Measurements from ENCODE around the gene PTPRA. TPM values are rescaled to one million over a fixed set of nuclear protein-coding genes. Genes with fewer than 3 reads are reported as not detected.

PTPRA gene
- total and polyA plus RNA-seq, 2 of the 8 experiments (the other 6 are each of a cell fraction or from before 2014, with no cell fraction given): 47.7 to 51.3 TPM

DNA sequence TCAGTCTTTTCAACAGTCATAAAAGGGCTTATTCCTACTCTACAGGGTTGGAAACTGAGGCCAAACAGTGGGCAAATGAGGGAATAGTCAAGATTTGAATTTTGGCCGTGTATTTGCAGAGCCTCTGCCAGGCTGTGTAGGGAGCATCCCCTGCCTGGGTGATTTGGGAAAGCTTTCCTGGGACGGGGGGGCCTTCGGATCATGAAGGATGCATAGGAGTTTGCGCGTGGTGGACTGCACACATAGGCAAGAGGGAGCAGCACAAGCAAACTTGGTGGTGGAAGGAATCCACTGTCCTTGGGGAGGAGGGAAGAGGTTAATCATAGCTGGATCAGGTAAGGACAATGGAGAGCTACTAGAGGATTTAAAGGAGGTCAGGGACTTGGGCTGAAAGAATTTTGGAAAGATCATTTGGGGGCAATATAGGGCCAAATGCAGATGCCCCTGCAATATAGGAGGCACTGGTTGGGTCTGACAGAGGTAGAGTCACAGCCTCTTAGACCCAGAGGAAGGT lies 2.5 kb downstream of the PTPRA start:
- Histone ChIP-seq H2BK15ac (ENCODE audit: low read length) (no peak overlapping the region), H3K14ac (ENCODE audit: insufficient read length) (no peak overlapping the region), H2BK5ac (ENCODE audit: low read depth, low read length) (no peak overlapping the region), H3K4me1 (replicated peaks in 1 of 4; ENCODE audit: control insufficient read depth in 3 of 4, insufficient read depth in 4 of 4, low read length in 3 of 4) (peaks cover 0 to 10% (median 4%) of the 10 kb centered on the region in 4 experiments; a peak in 6 of 7 replicates), H3K18ac (ENCODE audit: extremely low read depth, low read length) (no peak overlapping the region), H2BK120ac (replicated peaks; ENCODE audit: low read depth, low read length) (no peak overlapping the region), H3K27me3 (replicated peaks in 1 of 4; ENCODE audit: control insufficient read depth in 3 of 4, extremely low read depth in 1 of 4, insufficient read depth in 3 of 4, low read length in 3 of 4) (peaks cover 0 to 23% (median 13%) of the 10 kb centered on the region in 4 experiments; a peak in 5 of 7 replicates), H4K5ac (ENCODE audit: insufficient read length, low read depth, low read length) (no peak overlapping the region), H3K9me3 (ENCODE audit: insufficient read depth in 2 of 2, low read depth in 1 of 2, low read length in 1 of 2) (no peaks in the 10 kb centered on the region), H3K4me3 (ENCODE audit: extremely low read depth in 1 of 4, insufficient read depth in 2 of 4, low read depth in 3 of 4, low read length in 4 of 4) (no peak overlapping the region), H3K23me2 (ENCODE audit: low read depth, low read length) (peaks cover 12% of the 10 kb centered on the region), H2BK20ac (ENCODE audit: low read length) (no peak overlapping the region), H2BK12ac (ENCODE audit: low read depth, low read length) (no peak overlapping the region), H3K79me2 (ENCODE audit: control insufficient read depth in 1 of 2, insufficient read depth in 2 of 2, low read length in 2 of 2) (peaks cover 3 to 67% of the 10 kb centered on the region in 2 experiments; a peak in 3 of 4 replicates), H3K36me3 (ENCODE audit: control insufficient read depth in 2 of 4, insufficient read depth in 4 of 4, low read length in 3 of 4) (0 out of 8 replicates have a peak, but pooled peaks cover 0 to 3% (median 0%) of the 10 kb centered on the region in 4 experiments), H4K20me1 (replicated peaks in 1 of 2; ENCODE audit: control insufficient read depth in 1 of 2, insufficient read depth in 2 of 2, low read length in 2 of 2) (peaks cover 3 to 8% of the 10 kb centered on the region in 2 experiments), H3K4ac (replicated peaks; ENCODE audit: insufficient read length, low read depth, low read length) (no peak overlapping the region), H4K91ac (replicated peaks; ENCODE audit: insufficient read length, low read length) (no peak overlapping the region), H2AK5ac (ENCODE audit: low read depth, low read length) (no peak overlapping the region), H4K8ac (ENCODE audit: extremely low read depth, insufficient read depth, low read length) (no peak overlapping the region), H3K27ac (ENCODE audit: low read depth, low read length) (no peak overlapping the region), H2AFZ (ENCODE audit: low read length) (no peak overlapping the region), H3K9ac (replicated peaks in 1 of 4; ENCODE audit: extremely low read depth in 1 of 4, low read depth in 3 of 4, low read length in 3 of 4) (no peak overlapping the region), H3K56ac (replicated peaks; ENCODE audit: insufficient read length, low read depth, low read length) (no peak overlapping the region), H3K4me2 (ENCODE audit: insufficient read depth in 1 of 2, low read depth in 2 of 2, low read length in 2 of 2) (no peak overlapping the region; a peak in 1 of 4 replicates), H3K23ac (ENCODE audit: insufficient read length) (no peak overlapping the region), H3K79me1 (ENCODE audit: low read depth, low read length) (0 out of 2 replicates have a peak, but pooled peaks cover 4% of the 10 kb centered on the region)
- ChIA-PET CTCF (ENCODE audit: partially characterized antibody) (interaction anchor here (0.7 to 1.6 kb wide), 3 partner anchors 24 to 125 kb away, joined by 3 to 4 read pairs (median 4); no protein-coding TSS in a partner anchor), POLR2A (ENCODE audit: partially characterized antibody) (no interaction called here)
- DNase-seq (ENCODE audit: low read depth in 1 of 2, low spot score in 2 of 2) (no peak), FAIRE-seq (no peak)
- WGBS, 2 experiments (ENCODE audit: extremely low coverage in 1 of 2, insufficient coverage in 1 of 2, insufficient read length in 1 of 2, insufficient replicate concordance in 2 of 2, low coverage in 1 of 2, low lambda C conversion rate in 2 of 2, missing lambda C conversion rate in 1 of 2): 87% methylated on average over 5 of the region's 5 CpGs; no CpG with 5 or more reads in 1 of the 2 experiments
- TF ChIP-seq SIX5 (IDR thresholded peaks at IDR 0.05; ENCODE audit: low read depth, low read length) (no peak), SP1 (IDR thresholded peaks at IDR 0.05; ENCODE audit: low read depth, low read length) (no peak), YY1 (IDR thresholded peaks at IDR 0.05; ENCODE audit: low read depth, low read length) (no peak), SP4 (IDR thresholded peaks at IDR 0.05; ENCODE audit: low read length) (no peak), CBX8 (IDR thresholded peaks at IDR 0.05; ENCODE audit: borderline replicate concordance, low read depth, low read length) (no peak), TBP (IDR thresholded peaks at IDR 0.05; ENCODE audit: low read depth, low read length) (no peak), GTF2F1 (IDR thresholded peaks at IDR 0.05; ENCODE audit: borderline replicate concordance, low read depth, low read length) (no peak), RNF2 (IDR thresholded peaks at IDR 0.05; ENCODE audit: borderline replicate concordance, low read depth, low read length, missing control alignments, poor library complexity, severe bottlenecking) (no peak), SUZ12 (IDR thresholded peaks at IDR 0.05; ENCODE audit: low read length) (no peak), GABPA (IDR thresholded peaks at IDR 0.05; ENCODE audit: borderline replicate concordance, insufficient read depth, low read length) (no peak)
- TF ChIP-seq, protein P1, sequence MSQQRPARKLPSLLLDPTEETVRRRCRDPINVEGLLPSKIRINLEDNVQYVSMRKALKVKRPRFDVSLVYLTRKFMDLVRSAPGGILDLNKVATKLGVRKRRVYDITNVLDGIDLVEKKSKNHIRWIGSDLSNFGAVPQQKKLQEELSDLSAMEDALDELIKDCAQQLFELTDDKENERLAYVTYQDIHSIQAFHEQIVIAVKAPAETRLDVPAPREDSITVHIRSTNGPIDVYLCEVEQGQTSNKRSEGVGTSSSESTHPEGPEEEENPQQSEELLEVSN (IDR thresholded peaks at IDR 0.05): no peak
- TF ChIP-seq, protein P2, sequence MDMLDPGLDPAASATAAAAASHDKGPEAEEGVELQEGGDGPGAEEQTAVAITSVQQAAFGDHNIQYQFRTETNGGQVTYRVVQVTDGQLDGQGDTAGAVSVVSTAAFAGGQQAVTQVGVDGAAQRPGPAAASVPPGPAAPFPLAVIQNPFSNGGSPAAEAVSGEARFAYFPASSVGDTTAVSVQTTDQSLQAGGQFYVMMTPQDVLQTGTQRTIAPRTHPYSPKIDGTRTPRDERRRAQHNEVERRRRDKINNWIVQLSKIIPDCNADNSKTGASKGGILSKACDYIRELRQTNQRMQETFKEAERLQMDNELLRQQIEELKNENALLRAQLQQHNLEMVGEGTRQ (IDR thresholded peaks at IDR 0.05; ENCODE audit: low read length): no peak
